ENCODE results near the gene RBPJL. TPM values are rescaled to one million over a fixed set of nuclear protein-coding genes. Genes with fewer than 3 reads are reported as not detected.

RBPJL gene
- total and polyA plus RNA-seq, 7 experiments from 2014 or later, result not detected

DNA sequence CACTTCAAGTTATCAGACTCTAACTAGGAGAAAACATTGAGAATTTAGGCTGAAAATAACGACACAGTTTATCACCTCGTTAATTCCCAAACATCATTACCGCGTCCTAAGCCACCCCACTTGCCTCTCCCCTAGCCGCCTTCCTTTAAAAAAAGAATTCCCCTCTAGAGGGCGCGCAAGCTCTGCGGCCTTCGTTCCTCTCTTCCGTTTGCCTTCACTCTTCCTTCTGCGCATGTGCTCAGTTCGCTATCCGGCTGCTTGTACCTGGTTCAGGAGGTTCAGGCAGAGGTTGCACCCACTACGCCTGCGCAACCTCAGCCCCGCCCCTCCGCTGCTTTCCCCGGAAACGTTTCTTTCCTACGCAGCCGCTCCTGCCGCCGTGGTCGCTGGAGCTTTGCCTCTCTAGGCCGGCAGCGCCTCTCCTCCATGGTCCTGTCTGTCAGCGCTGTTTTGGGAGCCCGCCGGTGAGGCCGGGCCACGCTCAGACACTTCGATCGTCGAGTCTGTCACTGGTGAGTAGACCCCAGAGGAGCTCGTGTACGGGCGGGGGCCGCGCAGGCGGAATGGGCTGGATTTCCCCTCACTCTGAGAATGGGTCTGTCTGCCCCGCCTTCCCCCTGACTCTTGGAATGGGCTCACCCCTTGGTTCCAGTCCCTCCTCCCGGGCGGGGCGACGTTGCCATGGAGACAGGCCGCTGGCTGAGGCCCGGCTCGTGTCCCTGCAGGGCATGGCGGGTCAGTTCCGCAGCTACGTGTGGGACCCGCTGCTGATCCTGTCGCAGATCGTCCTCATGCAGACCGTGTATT lies 56.4 kb downstream of the RBPJL start, which contains the start of gene SYS1:
Gene SYS1, plus strand, starts transcription at position 353 of the 807 bp plus-strand sequence. Its CDS starts 376 bp downstream, at position 729.
- ChIA-PET POLR2A (interaction anchor here (0.6 to 6.1 kb wide), 26 partner anchors 10 to 1745 kb away, joined by 3 to 96 read pairs (median 4); partner anchors contain the start of genes DBNDD2, PCIF1 and PIGT), CTCF (interaction anchor here (0.6 to 9.2 kb wide), 22 partner anchors 9 to 1054 kb away, joined by 3 to 146 read pairs (median 5); partner anchors contain the start of gene PIGT)
- peaks cover 0 to 2% (median 0%) of the 10 kb centered on the region in 5 donors for H3K27me3 Mint-ChIP-seq
- ATAC-seq, result peak; percentile 90
- Histone ChIP-seq H3K4me3 (ENCODE audit: low read length) (peak within 1 kb of the TSS; percentile 92), H3K36me3 (ENCODE audit: control insufficient read depth in 2 of 3, insufficient read depth in 3 of 3, low read length in 3 of 3) (peaks cover 0 to 38% (median 17%) of the 10 kb centered on the region in 3 experiments), H3K27ac (ENCODE audit: low read depth, low read length) (peak within 1 kb of the TSS; percentile 99), H3K9me3 (ENCODE audit: control insufficient read depth in 2 of 3, low read length in 3 of 3) (no peaks in the 10 kb centered on the region), H3K27me3 (ENCODE audit: control insufficient read depth in 2 of 2, insufficient read depth in 2 of 2, low read length in 2 of 2) (no peaks in the 10 kb centered on the region), H3K4me1 (ENCODE audit: control insufficient read depth in 2 of 2, insufficient read depth in 2 of 2, low read length in 2 of 2) (peaks cover 24 to 30% of the 10 kb centered on the region in 2 donors)
- intact Hi-C loops (cut with micrococcal nuclease), result loop anchor here (1.0 to 10.0 kb wide), 20 partner anchors 10 to 1906 kb away; partner anchors contain the start of genes DNTTIP1 (in 2 of the 2), PIGT (in 2 of the 2), STK4 (in 2 of the 2) and TOMM34 (in 2 of the 2)
- peaks cover 0 to 4% (median 0%) of the 10 kb centered on the region in 11 donors for H3K9me3 Mint-ChIP-seq
- H3K36me3 Mint-ChIP-seq, result peaks cover 0 to 30% (median 5%) of the 10 kb centered on the region in 5 donors
- H3K27ac Mint-ChIP-seq, result peak within 1 kb of the TSS; percentile 92 to 100 (median 99)
- peak; percentile 97 to 99 (median 99) for DNase-seq
- peaks cover 24 to 56% (median 47%) of the 10 kb centered on the region in 7 donors for H3K4me1 Mint-ChIP-seq
- peak within 1 kb of the TSS; percentile 83 to 100 (median 97) for H3K4me3 Mint-ChIP-seq

DNA sequence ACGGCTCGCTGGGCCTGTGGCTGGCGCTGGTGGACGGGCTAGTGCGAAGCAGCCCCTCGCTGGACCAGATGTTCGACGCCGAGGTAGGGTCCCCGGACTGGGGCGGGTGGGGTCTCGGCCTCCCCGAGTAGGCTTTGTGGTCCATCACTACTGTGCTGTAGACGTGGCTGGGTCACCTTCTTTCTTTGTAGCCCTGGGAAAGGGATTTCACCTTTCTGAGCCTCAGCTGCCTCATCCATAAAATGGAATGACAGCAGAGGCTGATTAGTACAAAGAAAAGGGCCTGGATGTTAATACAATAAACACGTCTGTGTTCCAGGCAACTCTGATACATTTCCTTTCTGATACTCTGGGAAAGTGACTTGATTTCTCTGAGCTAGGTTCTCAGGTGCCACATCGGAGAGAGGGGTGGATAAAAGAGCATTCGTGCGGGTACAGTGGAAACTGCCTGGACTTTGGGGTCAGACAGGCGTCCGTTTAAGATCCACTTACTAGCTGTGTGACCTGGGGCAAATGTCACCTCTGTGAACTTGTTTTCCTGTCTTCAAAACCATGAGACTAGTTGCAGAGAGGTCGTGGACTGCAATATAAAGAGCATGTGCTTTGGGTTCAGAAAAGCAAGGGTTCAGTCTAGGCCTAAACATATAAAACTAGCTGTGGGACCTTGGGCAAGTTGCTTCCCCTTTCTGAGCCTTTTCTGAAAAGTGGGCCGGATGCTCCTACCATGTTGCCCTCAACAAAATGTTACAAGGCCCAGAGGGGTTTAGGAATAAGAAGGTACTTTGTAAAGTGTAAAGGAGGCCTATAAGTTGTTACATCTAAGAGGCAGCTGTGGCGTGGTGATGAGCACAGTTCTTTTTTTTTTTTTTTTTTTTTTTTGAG lies 57.2 kb downstream of the RBPJL start:
- H3K36me3 ChIP-seq (ENCODE audit: control insufficient read depth in 2 of 3, insufficient read depth in 3 of 3, low read length in 3 of 3), result peaks cover 0 to 46% (median 17%) of the 10 kb centered on the region in 3 experiments
- Mint-ChIP-seq H3K27me3 (peaks cover 0 to 2% (median 0%) of the 10 kb centered on the region in 5 donors), H3K9me3 (peaks cover 0 to 4% (median 0%) of the 10 kb centered on the region in 11 donors), H3K4me1 (peaks cover 32 to 57% (median 55%) of the 10 kb centered on the region in 7 donors), H3K27ac (peak overlapping the region; percentile 92 to 100 (median 99)), H3K4me3 (peak overlapping the region; percentile 83 to 100 (median 97)), H3K36me3 (peaks cover 0 to 36% (median 6%) of the 10 kb centered on the region in 5 donors)
- no peaks in the 10 kb centered on the region for H3K9me3 ChIP-seq (ENCODE audit: control insufficient read depth in 2 of 3, low read length in 3 of 3)
- intact Hi-C loops (cut with micrococcal nuclease), result loop anchor here (1.0 to 10.0 kb wide), 19 partner anchors 9 to 1907 kb away; partner anchors contain the start of genes DNTTIP1 (in 2 of the 2), PIGT (in 2 of the 2), STK4 (in 2 of the 2) and TOMM34 (in 2 of the 2)
- H3K4me1 ChIP-seq (ENCODE audit: control insufficient read depth in 2 of 2, insufficient read depth in 2 of 2, low read length in 2 of 2), result peaks cover 31 to 38% of the 10 kb centered on the region in 2 donors
- ATAC-seq (no peak), DNase-seq (peak in 2 of 9 donors; percentile 17)
- peak overlapping the region; percentile 99 for H3K27ac ChIP-seq (ENCODE audit: low read depth, low read length)
- ChIA-PET CTCF (interaction anchor here (0.7 to 9.2 kb wide), 16 partner anchors 8 to 904 kb away, joined by 3 to 146 read pairs (median 7); partner anchors contain the start of gene PIGT), POLR2A (interaction anchor here (0.6 to 6.1 kb wide), 19 partner anchors 9 to 1737 kb away, joined by 3 to 96 read pairs (median 6); partner anchors contain the start of genes DBNDD2 and PIGT)
- peak overlapping the region; percentile 92 for H3K4me3 ChIP-seq (ENCODE audit: low read length)
- no peaks in the 10 kb centered on the region for H3K27me3 ChIP-seq (ENCODE audit: control insufficient read depth in 2 of 2, insufficient read depth in 2 of 2, low read length in 2 of 2)

DNA sequence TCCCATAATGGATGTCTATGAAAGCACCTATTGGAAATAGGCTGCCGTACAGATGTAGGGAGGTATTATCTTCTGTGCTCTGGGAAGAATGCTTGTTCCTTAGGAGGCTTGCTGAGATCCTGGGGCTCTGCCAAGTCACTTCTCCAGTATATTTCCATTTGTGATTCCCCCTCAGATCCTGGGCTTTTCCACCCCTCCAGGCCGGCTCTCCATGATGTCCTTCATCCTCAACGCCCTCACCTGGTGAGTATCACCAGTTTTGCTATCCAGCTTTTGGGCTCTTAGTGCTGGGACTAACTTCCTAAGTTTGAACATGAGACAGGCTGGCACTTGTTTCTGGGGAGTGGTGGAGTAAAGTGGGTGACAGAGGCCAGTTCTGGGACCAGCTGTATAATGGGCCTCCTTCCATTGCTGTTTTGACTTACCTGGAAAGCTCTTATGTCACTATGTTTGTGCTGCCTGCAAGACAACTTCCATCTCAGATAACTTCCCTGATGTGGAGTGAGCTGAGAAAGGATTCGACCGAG lies 58.9 kb downstream of the RBPJL start:
- Mint-ChIP-seq H3K27ac (peak overlapping the region in 6 of 9 donors; percentile 39 to 68 (median 57)), H3K4me3 (peak overlapping the region in 9 of 10 donors; percentile 3 to 98 (median 55)), H3K36me3 (peaks cover 0 to 37% (median 6%) of the 10 kb centered on the region in 5 donors), H3K9me3 (peaks cover 0 to 4% (median 0%) of the 10 kb centered on the region in 11 donors), H3K27me3 (peaks cover 0 to 2% (median 0%) of the 10 kb centered on the region in 5 donors), H3K4me1 (peaks cover 32 to 65% (median 61%) of the 10 kb centered on the region in 7 donors)
- no peak for ATAC-seq
- CTCF ChIA-PET, result interaction anchor here (1.0 to 9.2 kb wide), 4 partner anchors 9 to 406 kb away, joined by 3 to 146 read pairs (median 6); no protein-coding TSS in a partner anchor
- DNase-seq, result peak in 1 of 9 donors; percentile 15
- Histone ChIP-seq H3K4me1 (ENCODE audit: control insufficient read depth in 2 of 2, insufficient read depth in 2 of 2, low read length in 2 of 2) (peaks cover 36 to 41% of the 10 kb centered on the region in 2 donors), H3K9me3 (ENCODE audit: control insufficient read depth in 2 of 3, low read length in 3 of 3) (no peaks in the 10 kb centered on the region), H3K27me3 (ENCODE audit: control insufficient read depth in 2 of 2, insufficient read depth in 2 of 2, low read length in 2 of 2) (no peaks in the 10 kb centered on the region), H3K36me3 (ENCODE audit: control insufficient read depth in 2 of 3, insufficient read depth in 3 of 3, low read length in 3 of 3) (peaks cover 0 to 46% (median 17%) of the 10 kb centered on the region in 3 experiments), H3K27ac (ENCODE audit: low read depth, low read length) (peak overlapping the region; percentile 26), H3K4me3 (ENCODE audit: low read length) (no peak overlapping the region)
- POLR2A ChIA-PET, result interaction anchor here (0.6 to 6.1 kb wide), 5 partner anchors 7 to 71 kb away, joined by 3 to 96 read pairs (median 55); partner anchors contain the start of gene PIGT
- intact Hi-C loops (cut with micrococcal nuclease), result loop anchor here (10.0 kb wide), 1 partner anchor 401 kb away; the partner anchor contains the start of genes STK4 (in 2 of the 2) and TOMM34 (in 2 of the 2)

DNA sequence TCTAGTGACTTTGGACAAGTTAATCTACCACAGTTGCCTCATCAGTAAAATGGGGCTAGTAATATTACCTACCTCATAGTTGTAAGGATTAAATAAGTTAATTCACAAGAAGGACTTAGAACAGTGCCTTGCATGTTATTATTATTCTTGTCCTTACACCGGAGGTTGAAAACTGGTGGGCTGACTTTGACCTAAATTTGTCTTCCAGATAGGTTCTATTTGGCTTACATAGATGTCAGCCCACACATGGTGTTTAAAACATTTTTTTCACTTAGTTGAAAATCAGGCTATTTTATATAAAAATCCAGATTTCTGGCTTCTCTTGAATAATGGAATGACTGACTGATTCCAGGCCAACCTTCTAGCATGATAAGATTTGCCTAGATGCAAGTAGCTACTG lies 59.6 kb downstream of the RBPJL start:
- peaks cover 0 to 2% (median 0%) of the 10 kb centered on the region in 5 donors for H3K27me3 Mint-ChIP-seq
- H3K4me1 Mint-ChIP-seq, result peaks cover 32 to 72% (median 68%) of the 10 kb centered on the region in 7 donors
- peaks cover 0 to 4% (median 0%) of the 10 kb centered on the region in 11 donors for H3K9me3 Mint-ChIP-seq
- Histone ChIP-seq H3K36me3 (ENCODE audit: control insufficient read depth in 2 of 3, insufficient read depth in 3 of 3, low read length in 3 of 3) (peaks cover 0 to 46% (median 17%) of the 10 kb centered on the region in 3 experiments), H3K9me3 (ENCODE audit: control insufficient read depth in 2 of 3, low read length in 3 of 3) (no peaks in the 10 kb centered on the region), H3K4me3 (ENCODE audit: low read length) (no peak overlapping the region), H3K27me3 (ENCODE audit: control insufficient read depth in 2 of 2, insufficient read depth in 2 of 2, low read length in 2 of 2) (no peaks in the 10 kb centered on the region), H3K27ac (ENCODE audit: low read depth, low read length) (peak overlapping the region; percentile 26), H3K4me1 (ENCODE audit: control insufficient read depth in 2 of 2, insufficient read depth in 2 of 2, low read length in 2 of 2) (peaks cover 40 to 41% of the 10 kb centered on the region in 2 donors)
- H3K4me3 Mint-ChIP-seq, result peak overlapping the region in 1 of 10 donors; percentile 27
- peak overlapping the region in 2 of 9 donors; percentile 9 to 46 for H3K27ac Mint-ChIP-seq
- CTCF ChIA-PET, result interaction anchor here (1.0 to 9.2 kb wide), 4 partner anchors 8 to 405 kb away, joined by 3 to 146 read pairs (median 6); no protein-coding TSS in a partner anchor
- intact Hi-C loops (cut with micrococcal nuclease), result loop anchor here (10.0 kb wide), 1 partner anchor 401 kb away; the partner anchor contains the start of genes STK4 (in 2 of the 2) and TOMM34 (in 2 of the 2)
- POLR2A ChIA-PET, result interaction anchor here (0.5 to 6.1 kb wide), 7 partner anchors 6 to 1304 kb away, joined by 3 to 96 read pairs (median 5); partner anchors contain the start of gene PIGT
- no peak for ATAC-seq
- no peak for DNase-seq
- peaks cover 0 to 37% (median 6%) of the 10 kb centered on the region in 5 donors for H3K36me3 Mint-ChIP-seq

DNA sequence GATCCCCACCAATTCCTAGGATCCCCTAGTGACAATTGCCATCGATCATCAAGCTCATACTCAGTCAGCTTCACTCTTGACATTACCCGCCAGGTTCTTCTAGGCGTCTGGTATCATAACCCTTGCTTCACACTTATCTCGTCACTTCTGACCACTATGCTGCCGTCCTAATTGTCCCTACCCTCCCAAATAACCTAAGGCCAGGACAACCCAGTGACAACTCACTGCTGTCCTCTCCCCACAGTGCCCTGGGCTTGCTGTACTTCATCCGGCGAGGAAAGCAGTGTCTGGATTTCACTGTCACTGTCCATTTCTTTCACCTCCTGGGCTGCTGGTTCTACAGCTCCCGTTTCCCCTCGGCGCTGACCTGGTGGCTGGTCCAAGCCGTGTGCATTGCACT lies 60.0 kb downstream of the RBPJL start:
- intact Hi-C loops (cut with micrococcal nuclease), result loop anchor here (10.0 kb wide), 1 partner anchor 402 kb away; the partner anchor contains the start of genes STK4 (in 2 of the 2) and TOMM34 (in 2 of the 2)
- peaks cover 0 to 4% (median 0%) of the 10 kb centered on the region in 11 donors for H3K9me3 Mint-ChIP-seq
- ATAC-seq (no peak), DNase-seq (no peak)
- H3K27me3 ChIP-seq (ENCODE audit: control insufficient read depth in 2 of 2, insufficient read depth in 2 of 2, low read length in 2 of 2), result no peaks in the 10 kb centered on the region
- peaks cover 0 to 2% (median 0%) of the 10 kb centered on the region in 5 donors for H3K27me3 Mint-ChIP-seq
- peak overlapping the region in 3 of 9 donors; percentile 14 to 79 (median 65) for H3K27ac Mint-ChIP-seq
- H3K9me3 ChIP-seq (ENCODE audit: control insufficient read depth in 2 of 3, low read length in 3 of 3), result no peaks in the 10 kb centered on the region
- peak overlapping the region; percentile 3 for H3K27ac ChIP-seq (ENCODE audit: low read depth, low read length)
- H3K36me3 Mint-ChIP-seq, result peaks cover 0 to 37% (median 6%) of the 10 kb centered on the region in 5 donors
- H3K36me3 ChIP-seq (ENCODE audit: control insufficient read depth in 2 of 3, insufficient read depth in 3 of 3, low read length in 3 of 3), result peaks cover 0 to 46% (median 17%) of the 10 kb centered on the region in 3 experiments
- ChIA-PET CTCF (interaction anchor here (1.0 to 9.2 kb wide), 2 partner anchors 44 to 71 kb away, joined by 3 to 146 read pairs; no protein-coding TSS in a partner anchor), POLR2A (interaction anchor here (0.5 to 2.3 kb wide), 4 partner anchors 9 to 1305 kb away, joined by 3 to 10 read pairs (median 4); partner anchors contain the start of gene PIGT)
- H3K4me1 Mint-ChIP-seq, result peaks cover 37 to 77% (median 71%) of the 10 kb centered on the region in 7 donors
- peaks cover 41% of the 10 kb centered on the region in 2 donors for H3K4me1 ChIP-seq (ENCODE audit: control insufficient read depth in 2 of 2, insufficient read depth in 2 of 2, low read length in 2 of 2)
- H3K4me3 ChIP-seq (ENCODE audit: low read length), result no peak overlapping the region
- peak overlapping the region in 1 of 10 donors; percentile 27 for H3K4me3 Mint-ChIP-seq
